Hematopoietic multipotent progenitor cell (in vitro differentiated cells): ENCODE results near the gene NAP1L5. TPM values are rescaled to one million over a fixed set of nuclear protein-coding genes. Genes with fewer than 3 reads are reported as not detected.

ENCODE experiments used
- DNase-seq, 3 donors: peaks; one replicate each; pipeline ENCODE4 v3.0.0-alpha.2; 2011 to 2015; ENCODE audit warnings: low read depth in 2 of 3, low spot score in 2 of 3
- small RNA-seq: library from RNA; depleted of rRNA; stranded (forward); fragments of <200 nt; gene quantifications from one replicate; pipeline ENCODE3, GENCODE V24; 2012
- total RNA-seq: library from RNA; depleted of rRNA; stranded (reverse); fragments of >200 nt; gene quantifications from one replicate; pipeline ENCODE4 v1.2.3, GENCODE V29; 2012

Gene NAP1L5
- total RNA-seq, 1 donor = 3.5 TPM

DNA sequence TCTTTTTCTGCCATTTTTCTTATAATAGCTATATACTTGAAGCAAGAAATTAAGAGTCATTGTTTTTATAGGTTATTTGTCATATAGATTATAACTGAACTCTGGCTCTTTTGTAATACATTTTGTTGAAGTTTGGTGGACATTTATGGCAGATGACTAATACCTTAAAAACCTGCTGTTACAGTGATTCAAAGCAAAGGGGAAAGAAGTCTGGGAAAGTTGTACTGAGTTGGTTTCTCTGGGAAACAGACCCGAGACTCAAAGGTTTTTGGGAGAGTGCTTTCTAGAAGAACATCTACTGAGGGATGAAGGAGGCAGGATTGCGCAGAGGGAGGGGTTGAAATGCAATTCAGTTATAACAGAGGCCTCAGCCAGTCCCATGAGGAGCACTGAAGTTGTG lies 35.9 kb downstream of the NAP1L5 start:
- no peak for DNase-seq

DNA sequence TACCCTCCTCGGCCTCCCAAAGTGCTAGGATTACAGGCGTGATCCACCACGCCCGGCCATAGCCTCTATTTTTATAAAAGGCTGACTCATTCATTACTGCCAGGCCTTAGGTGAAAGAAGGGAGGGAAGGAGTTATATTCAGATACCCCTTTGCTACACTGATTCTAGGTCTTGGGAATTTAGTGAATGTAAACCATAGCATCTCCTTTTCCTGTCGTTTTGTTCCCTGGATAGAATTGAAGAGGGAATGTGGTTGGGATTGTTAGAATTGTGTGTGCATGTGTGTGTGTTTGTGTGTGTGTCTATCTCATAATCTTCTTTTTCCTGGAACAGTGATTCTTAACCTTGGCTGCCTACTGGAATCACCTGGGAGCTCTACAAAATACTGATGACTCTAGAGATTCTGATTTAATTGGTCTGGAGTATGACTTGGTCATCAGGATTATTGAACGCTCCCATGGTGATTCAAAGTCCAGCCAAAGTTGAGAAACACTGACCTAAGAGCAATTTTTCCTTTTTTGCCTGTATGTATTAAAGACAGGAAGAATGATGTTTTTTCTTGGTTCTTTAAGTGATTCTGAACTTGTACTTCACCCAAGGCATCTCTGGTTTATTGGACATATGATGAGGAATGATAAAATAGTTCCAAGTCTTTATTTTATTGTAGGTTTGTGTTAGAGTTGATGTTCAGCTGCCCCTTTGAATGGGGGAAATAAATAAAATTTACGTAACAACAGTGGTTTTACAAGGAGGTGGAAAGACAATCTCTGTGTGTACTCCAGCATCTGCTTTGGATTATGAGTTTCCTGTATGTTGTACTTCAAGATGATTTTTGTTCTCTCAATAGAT lies 37.0 kb downstream of the NAP1L5 start:
- no peak for DNase-seq

DNA sequence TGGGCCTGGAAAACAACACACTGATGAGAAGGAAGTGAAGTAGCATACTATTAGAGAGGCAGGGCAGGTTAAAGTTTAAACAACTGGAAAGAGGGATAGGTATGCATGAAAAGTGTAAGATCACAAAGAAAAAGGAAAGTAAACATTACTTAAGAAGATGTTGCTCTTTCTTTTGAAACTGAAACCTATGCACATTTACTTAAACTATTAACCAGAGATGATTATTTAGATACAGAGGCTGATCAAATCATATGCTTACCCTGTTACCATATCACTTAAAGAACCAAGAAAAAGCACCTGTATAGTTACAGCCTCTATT lies 37.8 kb downstream of the NAP1L5 start:
- no peak for DNase-seq

GRCh38 chr4:88659055-88659889 lies 38.4 kb downstream of the NAP1L5 start:
- peak; percentile 4 to 71 (median 49) for DNase-seq

DNA sequence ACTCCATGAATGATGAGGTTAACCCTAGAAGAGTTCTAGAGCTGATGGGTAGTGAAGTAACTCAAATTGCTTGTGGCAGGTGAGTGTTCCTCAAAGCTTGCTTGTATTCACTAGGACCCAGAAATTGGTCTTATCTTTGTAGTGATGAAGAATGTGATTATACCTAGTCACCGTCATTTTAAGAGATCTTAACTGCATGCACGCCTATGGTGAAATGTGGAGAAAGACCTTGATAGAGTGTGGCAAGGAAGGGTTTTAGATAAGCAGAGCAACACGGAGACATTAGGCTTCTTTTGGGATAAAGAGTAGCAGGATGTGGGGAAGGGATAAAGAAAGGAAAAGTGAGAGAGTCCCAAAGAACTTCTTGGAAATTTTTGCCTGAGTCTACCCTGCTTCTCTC lies 42.4 kb downstream of the NAP1L5 start:
- no peak for DNase-seq

DNA sequence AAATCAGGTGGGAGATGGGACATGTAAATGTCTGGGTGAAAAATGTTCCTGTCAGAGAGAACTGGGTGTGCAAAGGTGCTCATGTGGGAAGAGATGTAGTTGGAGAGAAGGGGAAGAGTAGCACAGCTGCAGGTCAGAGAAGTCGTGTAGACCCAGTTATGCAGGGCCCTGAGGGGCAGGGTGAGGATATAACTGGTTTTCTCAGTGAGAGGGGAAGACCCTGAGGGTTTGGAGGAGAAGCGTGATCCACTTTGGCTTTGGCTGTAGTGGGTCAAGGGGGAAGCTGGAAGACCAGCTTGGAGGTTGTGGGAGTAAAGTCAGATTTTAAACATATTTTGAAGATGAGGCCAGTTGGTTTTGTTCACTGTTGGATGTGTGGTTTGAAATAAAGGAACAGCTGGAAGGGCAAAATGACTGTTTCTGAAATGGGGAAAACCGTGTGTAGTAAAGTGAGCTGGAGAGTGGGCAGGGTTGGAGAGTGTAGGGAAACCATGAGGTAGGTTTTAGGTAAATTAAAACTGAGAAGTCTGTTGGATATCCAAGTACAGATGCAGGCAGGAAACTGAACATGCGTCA lies 44.2 kb downstream of the NAP1L5 start:
- no peak for DNase-seq

GRCh38 chr4:88649716-88650115 lies 47.9 kb downstream of the NAP1L5 start:
- no peak for DNase-seq

- no peak for DNase-seq
Observed at GRCh38 chr4:88646528-88647280, 50.9 kb downstream of the NAP1L5 start.

- no peak for DNase-seq
Observed at GRCh38 chr4:88645994-88646393, 51.6 kb downstream of the NAP1L5 start.

Small RNA genes lying within 50 kb of the gene (small RNA-seq; reads per million reads assigned to genes)
- not detected for gene RF02115
- 0.61 reads per million for gene RNU6-33P

Other genes starting within 250 kb of the NAP1L5 start
- gene HERC5, start 240.7 kb downstream of the NAP1L5 start, total RNA-seq = 6.5 TPM
- gene PYURF, start 174.1 kb downstream of the NAP1L5 start, total RNA-seq = 65.7 TPM
- gene HERC3, start 105.3 kb downstream of the NAP1L5 start, total RNA-seq = 21.3 TPM